K562 (cell line): Measurements from ENCODE around the gene RALY.

Experiments
- AFF4 ChIP-seq: sonication (generic); formaldehyde crosslinking; IDR thresholded peaks from 2 replicates; pipeline ENCODE4 v1.8.0; 2023; ENCODE audit warnings: mild to moderate bottlenecking, missing genetic modification reagents
- CTCF ChIP-seq, 3 experiments: IDR thresholded peaks in 2 of 3; conservative IDR thresholded peaks in 1 of 3; 2 replicates each; pipeline ENCODE4 v1.5.1; 2011 to 2012; ENCODE audit warnings: low read length in 3 of 3, mild to moderate bottlenecking in 3 of 3, control low read depth in 2 of 3, improper control_type of control experiment in 1 of 3, inconsistent platforms in 1 of 3, low read depth in 1 of 3, mixed read lengths in 1 of 3, moderate library complexity in 1 of 3; ENCODE audit not compliant: insufficient read depth in 2 of 3
- E2F5 ChIP-seq: sonication (generic); formaldehyde crosslinking; IDR thresholded peaks from 2 replicates; pipeline ENCODE4 v1.8.0; 2022; ENCODE audit warnings: mild to moderate bottlenecking, missing genetic modification reagents
- FOSL1 ChIP-seq: fragments of 200-800 bp; sonication (Bioruptor generic); conservative IDR thresholded peaks from 2 replicates; pipeline ENCODE4 v1.6.1; 2016; ENCODE audit warnings: missing genetic modification characterization, missing compliant biosample characterization
- HDGF ChIP-seq: fragments of 450-650 bp; IDR thresholded peaks from 2 replicates; pipeline ENCODE4 v1.6.1; 2016
- MEIS2 ChIP-seq: fragments of 450-650 bp; IDR thresholded peaks from 2 replicates; pipeline ENCODE4 v1.6.1; 2014; ENCODE audit warnings: mild to moderate bottlenecking; ENCODE audit not compliant: partially characterized antibody
- MYC ChIP-seq, 2 experiments: fragments of 250-450 bp in 1 of 2; sonication (Bioruptor Pico) in 1 of 2; IDR thresholded peaks; 2 replicates each; pipeline versions ENCODE4 v1.5.1 to v1.6.1; 2012 to 2021; ENCODE audit warnings: low read depth in 2 of 2, borderline replicate concordance in 1 of 2, improper control_type of control experiment in 1 of 2, low read length in 1 of 2, mild to moderate bottlenecking in 1 of 2, moderate library complexity in 1 of 2
- ZNF232 ChIP-seq: sonication (generic); formaldehyde crosslinking; IDR thresholded peaks from 2 replicates; pipeline ENCODE4 v1.8.0; 2022; ENCODE audit warnings: mild to moderate bottlenecking, missing genetic modification reagents
- ZNF79 ChIP-seq: fragments of 250-450 bp; sonication (Bioruptor Pico); IDR thresholded peaks from 2 replicates; pipeline ENCODE4 v1.4.0; 2020; ENCODE audit warnings: low read depth, mild to moderate bottlenecking, moderate library complexity
- TF ChIP-seq, protein P1 (sequence below): sonication (generic); formaldehyde crosslinking; IDR thresholded peaks from 2 replicates; pipeline ENCODE4 v1.8.0; 2022; ENCODE audit warnings: missing genetic modification reagents, mild to moderate bottlenecking, borderline replicate concordance

DNA sequence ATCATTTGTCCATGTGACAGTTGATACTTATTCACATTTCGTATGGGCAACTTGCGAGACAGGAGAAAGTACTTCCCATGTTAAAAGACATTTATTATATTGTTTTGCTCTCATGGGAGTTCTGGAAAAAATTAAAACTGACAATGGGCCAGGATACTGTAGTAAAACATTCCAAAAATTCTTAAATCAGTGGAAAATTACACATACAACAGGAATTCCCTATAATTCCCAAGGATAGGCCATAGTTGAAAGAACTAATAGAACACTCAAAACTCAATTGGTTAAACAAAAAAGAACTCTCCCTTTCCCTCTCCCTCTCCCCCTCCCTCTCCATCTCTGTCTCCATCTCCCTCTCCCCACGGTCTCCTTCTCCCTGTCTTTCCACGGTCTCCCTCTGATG is 137.8 kb downstream of the RALY start:
- TF ChIP-seq, protein P1, sequence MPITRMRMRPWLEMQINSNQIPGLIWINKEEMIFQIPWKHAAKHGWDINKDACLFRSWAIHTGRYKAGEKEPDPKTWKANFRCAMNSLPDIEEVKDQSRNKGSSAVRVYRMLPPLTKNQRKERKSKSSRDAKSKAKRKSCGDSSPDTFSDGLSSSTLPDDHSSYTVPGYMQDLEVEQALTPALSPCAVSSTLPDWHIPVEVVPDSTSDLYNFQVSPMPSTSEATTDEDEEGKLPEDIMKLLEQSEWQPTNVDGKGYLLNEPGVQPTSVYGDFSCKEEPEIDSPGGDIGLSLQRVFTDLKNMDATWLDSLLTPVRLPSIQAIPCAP (CRISPR knock-in tag) = no peak
- TF ChIP-seq MYC (IDR thresholded peaks at IDR 0.05; ENCODE audit: low read depth, low read length) (no peak), MYC (CRISPR knock-in tag; IDR thresholded peaks at IDR 0.05; ENCODE audit: borderline replicate concordance, low read depth) (no peak), FOSL1 (no peak), ZNF232 (no peak), CTCF (IDR thresholded peaks at IDR 0.05 in 2 of 3, conservative IDR thresholded peaks at IDR 0.05 in 1 of 3; ENCODE audit: insufficient read depth in 2 of 3, low read depth in 1 of 3, low read length in 3 of 3) (no peak), E2F5 (CRISPR knock-in tag) (no peak), AFF4 (CRISPR knock-in tag) (no peak), HDGF (no peak), ZNF79 (no peak), MEIS2 (no peak)
